HEK293 (cell line): ENCODE results near the gene CEP57L1.
A peak's percentile ranks its signal among the peaks of the same experiment; 100 is the strongest.
"Not testable (repeated sequence)": the region's sequence is repeated elsewhere in the genome, so short reads cannot be mapped to it uniquely, and the experiment has no call there.

Experiments used
- CTCF ChIA-PET: fragments of 350-600 bp; formaldehyde crosslinking; extraction: SDS; loops from one replicate; lab custom pipeline; 2021; ENCODE audit warnings: antibody characterized with exemption; lab: Yijun Ruan, JAX
- POLR2A ChIA-PET: fragments of 300-600 bp; formaldehyde crosslinking; extraction: SDS; loops from one replicate; lab custom pipeline; 2020; ENCODE audit warnings: antibody characterized with exemption, inconsistent platforms; lab: Yijun Ruan, JAX
- H3K27ac ChIP-seq: fragments of 200-500 bp; sonication (Bioruptor generic); 2 replicates; pipeline ENCODE4 v1.5.1; 2014; ENCODE audit warnings: low read depth, low read length, control low read depth, inconsistent platforms; ENCODE audit errors: extremely low read depth
- H3K36me3 ChIP-seq, 2 experiments: fragments of 200-500 bp in 1 of 2; sonication (Bioruptor generic) in 1 of 2; 1 replicate in 1 of 2; 2 replicates in 1 of 2; pipeline ENCODE4 v1.5.1; 2014 to 2017; ENCODE audit warnings: inconsistent platforms in 2 of 2, low read length in 2 of 2; ENCODE audit not compliant: control insufficient read depth in 2 of 2, insufficient read depth in 1 of 2
- H3K4me1 ChIP-seq: fragments of 200-500 bp; sonication (Bioruptor generic); 2 replicates; pipeline ENCODE4 v1.5.1; 2014; ENCODE audit warnings: mild to moderate bottlenecking, low read length, inconsistent platforms; ENCODE audit not compliant: control insufficient read depth, insufficient read depth
- H3K4me3 ChIP-seq: 2 replicates; pipeline ENCODE4 v1.5.1; 2011; ENCODE audit warnings: low read depth, mild to moderate bottlenecking, control low read depth, low read length, moderate library complexity
- H3K9me3 ChIP-seq: fragments of 200-500 bp; sonication (Bioruptor generic); 2 replicates; pipeline ENCODE4 v1.5.1; 2014; ENCODE audit warnings: low read depth, low read length, inconsistent platforms; ENCODE audit not compliant: control insufficient read depth, insufficient read depth
- FEZF1 ChIP-seq: fragments of 450-650 bp; formaldehyde crosslinking; IDR thresholded peaks from 2 replicates; pipeline ENCODE4 v1.5.1; 2016; ENCODE audit warnings: missing biosample characterization, missing genetic modification characterization
- GFI1B ChIP-seq: fragments of 450-650 bp; formaldehyde crosslinking; IDR thresholded peaks from 2 replicates; pipeline ENCODE4 v1.5.1; 2016; ENCODE audit warnings: missing biosample characterization, missing genetic modification characterization
- HIC1 ChIP-seq: fragments of 450-650 bp; formaldehyde crosslinking; IDR thresholded peaks from 2 replicates; pipeline ENCODE4 v1.5.1; 2016; ENCODE audit warnings: missing biosample characterization, missing genetic modification characterization
- ZBTB17 ChIP-seq: fragments of 450-650 bp; formaldehyde crosslinking; IDR thresholded peaks from 2 replicates; pipeline ENCODE4 v1.5.1; 2016; ENCODE audit warnings: missing biosample characterization, missing genetic modification characterization
- ZBTB26 ChIP-seq: fragments of 450-650 bp; formaldehyde crosslinking; optimal IDR thresholded peaks from 2 replicates; pipeline ENCODE3; 2016; ENCODE audit warnings: missing biosample characterization, mild to moderate bottlenecking, missing genetic modification characterization
- ZNF133 ChIP-seq: fragments of 450-650 bp; formaldehyde crosslinking; IDR thresholded peaks from 2 replicates; pipeline ENCODE4 v1.5.1; 2016; ENCODE audit warnings: missing biosample characterization, missing genetic modification characterization
- ZNF146 ChIP-seq: fragments of 450-650 bp; formaldehyde crosslinking; IDR thresholded peaks from 2 replicates; pipeline ENCODE4 v1.5.1; 2016; ENCODE audit warnings: missing biosample characterization, missing genetic modification characterization
- ZNF280D ChIP-seq: fragments of 450-650 bp; formaldehyde crosslinking; IDR thresholded peaks from 2 replicates; pipeline ENCODE4 v1.5.1; 2016; ENCODE audit warnings: missing biosample characterization, missing genetic modification characterization
- ZNF544 ChIP-seq: fragments of 450-650 bp; formaldehyde crosslinking; IDR thresholded peaks from 2 replicates; pipeline ENCODE4 v1.5.0; 2017; ENCODE audit warnings: missing biosample characterization, missing genetic modification characterization
- ZNF580 ChIP-seq: fragments of 450-650 bp; formaldehyde crosslinking; IDR thresholded peaks from 2 replicates; pipeline ENCODE4 v1.5.1; 2016; ENCODE audit warnings: missing biosample characterization, missing genetic modification characterization

The CEP57L1 gene

GRCh38 chr6:109105681-109106080 is 10.4 kb downstream of the CEP57L1 start (continued):
- no peak for TF ChIP-seq ZBTB26
- TF ChIP-seq HIC1 (tag by site-specific recombination) = no peak
- TF ChIP-seq FEZF1 (tag by site-specific recombination) = no peak

- CTCF ChIA-PET = not testable (repeated sequence)
Measured at GRCh38 chr6:109109663-109110062, 14.4 kb downstream of the CEP57L1 start.

GRCh38 chr6:109112663-109113062 is 17.4 kb downstream of the CEP57L1 start:
- H3K27ac ChIP-seq, H3K4me3 ChIP-seq, CTCF ChIA-PET, H3K9me3 ChIP-seq, H3K36me3 ChIP-seq, POLR2A ChIA-PET, H3K4me1 ChIP-seq: not testable (repeated sequence)
- peak; percentile 95 for TF ChIP-seq GFI1B (tag by site-specific recombination)

More at GRCh38 chr6:109109663-109110062, 14.4 kb downstream of the CEP57L1 start:
- H3K9me3 ChIP-seq, H3K4me1 ChIP-seq, H3K36me3 ChIP-seq, H3K4me3 ChIP-seq, H3K27ac ChIP-seq, POLR2A ChIA-PET: not testable (repeated sequence)
- TF ChIP-seq ZNF580 (tag by site-specific recombination) (0 out of 2 replicates have a peak, but pooled peaks have one; percentile 40), ZNF146 (peak; percentile 97), ZNF280D (tag by site-specific recombination) (0 out of 2 replicates have a peak, but pooled peaks have one; percentile 73)

GRCh38 chr6:109117346-109118035 is 22.2 kb downstream of the CEP57L1 start:
- Histone ChIP-seq H3K4me1 (peaks cover 35% of the 10 kb centered on the region), H3K9me3 (no peaks in the 10 kb centered on the region), H3K27ac (no peak overlapping the region), H3K36me3 (no peaks in the 10 kb centered on the region), H3K4me3 (no peak overlapping the region)
- ChIA-PET CTCF (no interaction called here), POLR2A (no interaction called here)
- TF ChIP-seq ZBTB17 (peak; percentile 83), ZNF544 (tag by site-specific recombination) (no peak), ZNF133 (tag by site-specific recombination) (peak; percentile 82)
